ENCODE data around the gene HTD2.

DNA sequence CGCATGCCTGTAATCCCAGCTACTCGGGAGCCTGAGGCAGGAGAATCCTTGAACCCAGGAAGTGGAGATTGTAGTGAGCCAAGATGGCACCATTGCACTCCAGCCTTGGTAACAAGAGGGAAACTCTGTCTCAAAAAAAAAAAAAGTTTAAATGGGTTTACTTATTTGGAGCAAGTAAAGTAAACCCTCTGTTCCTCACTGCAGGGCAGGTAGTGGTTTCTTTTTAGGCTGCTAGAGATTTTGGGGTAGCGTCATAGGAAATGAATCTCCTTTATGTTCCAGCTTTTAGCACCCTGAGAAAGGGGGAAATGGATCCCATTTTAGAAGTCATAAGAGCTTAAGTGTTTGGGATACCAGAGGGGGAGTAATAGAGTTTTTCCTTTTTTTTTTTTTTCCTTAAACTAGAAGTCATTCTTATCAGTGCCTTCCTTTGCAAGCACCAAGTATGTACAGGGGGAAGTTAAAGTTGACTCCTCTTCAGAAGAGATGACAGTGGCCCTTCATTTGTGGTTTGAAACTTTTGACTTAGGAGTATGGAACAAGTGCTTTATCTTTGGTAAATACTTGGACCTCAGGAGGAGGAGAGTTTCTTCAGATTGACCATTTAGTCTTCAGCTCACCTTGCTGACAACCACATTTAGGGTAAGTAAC lies 34.4 kb downstream of the HTD2 start:
- TF ChIP-seq MAFK (IDR thresholded peaks at IDR 0.05; ENCODE audit: partially characterized antibody) (no peak), POLR2A (IDR thresholded peaks at IDR 0.05; ENCODE audit: low read length) (no peak), SREBF2 (IDR thresholded peaks at IDR 0.05) (no peak), CHD2 (IDR thresholded peaks at IDR 0.05; ENCODE audit: low read length, partially characterized antibody) (no peak), GATA3 (IDR thresholded peaks at IDR 0.05; ENCODE audit: borderline replicate concordance) (no peak)
- TF ChIP-seq, protein P1, sequence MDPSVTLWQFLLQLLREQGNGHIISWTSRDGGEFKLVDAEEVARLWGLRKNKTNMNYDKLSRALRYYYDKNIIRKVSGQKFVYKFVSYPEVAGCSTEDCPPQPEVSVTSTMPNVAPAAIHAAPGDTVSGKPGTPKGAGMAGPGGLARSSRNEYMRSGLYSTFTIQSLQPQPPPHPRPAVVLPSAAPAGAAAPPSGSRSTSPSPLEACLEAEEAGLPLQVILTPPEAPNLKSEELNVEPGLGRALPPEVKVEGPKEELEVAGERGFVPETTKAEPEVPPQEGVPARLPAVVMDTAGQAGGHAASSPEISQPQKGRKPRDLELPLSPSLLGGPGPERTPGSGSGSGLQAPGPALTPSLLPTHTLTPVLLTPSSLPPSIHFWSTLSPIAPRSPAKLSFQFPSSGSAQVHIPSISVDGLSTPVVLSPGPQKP (IDR thresholded peaks at IDR 0.05; ENCODE audit: low read depth, low read length): no peak
- TF ChIP-seq, protein P2, sequence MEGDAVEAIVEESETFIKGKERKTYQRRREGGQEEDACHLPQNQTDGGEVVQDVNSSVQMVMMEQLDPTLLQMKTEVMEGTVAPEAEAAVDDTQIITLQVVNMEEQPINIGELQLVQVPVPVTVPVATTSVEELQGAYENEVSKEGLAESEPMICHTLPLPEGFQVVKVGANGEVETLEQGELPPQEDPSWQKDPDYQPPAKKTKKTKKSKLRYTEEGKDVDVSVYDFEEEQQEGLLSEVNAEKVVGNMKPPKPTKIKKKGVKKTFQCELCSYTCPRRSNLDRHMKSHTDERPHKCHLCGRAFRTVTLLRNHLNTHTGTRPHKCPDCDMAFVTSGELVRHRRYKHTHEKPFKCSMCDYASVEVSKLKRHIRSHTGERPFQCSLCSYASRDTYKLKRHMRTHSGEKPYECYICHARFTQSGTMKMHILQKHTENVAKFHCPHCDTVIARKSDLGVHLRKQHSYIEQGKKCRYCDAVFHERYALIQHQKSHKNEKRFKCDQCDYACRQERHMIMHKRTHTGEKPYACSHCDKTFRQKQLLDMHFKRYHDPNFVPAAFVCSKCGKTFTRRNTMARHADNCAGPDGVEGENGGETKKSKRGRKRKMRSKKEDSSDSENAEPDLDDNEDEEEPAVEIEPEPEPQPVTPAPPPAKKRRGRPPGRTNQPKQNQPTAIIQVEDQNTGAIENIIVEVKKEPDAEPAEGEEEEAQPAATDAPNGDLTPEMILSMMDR (IDR thresholded peaks at IDR 0.05): no peak

Data from A549 (cell line).